ENCODE data around the gene ARID5B. TPM values are rescaled to one million over a fixed set of nuclear protein-coding genes. Genes with fewer than 3 reads are reported as not detected.

ARID5B gene
- total RNA-seq, 1 experiment from 2014 or later = 0.04 TPM

GRCh38 chr10:62034096-62034640, 132.7 kb downstream of the ARID5B start:
- Histone ChIP-seq H2BK15ac (ENCODE audit: low read depth, low read length) (no peak overlapping the region), H4K20me1 (ENCODE audit: control insufficient read depth, insufficient read depth, insufficient read length) (no peaks in the 10 kb centered on the region), H3K4me2 (ENCODE audit: insufficient read depth, insufficient read length, low read length) (no peak overlapping the region), H3K9me3 (ENCODE audit: control insufficient read depth, low read depth, low read length) (no peaks in the 10 kb centered on the region), H3K18ac (ENCODE audit: insufficient read length, low read depth, low read length) (no peak overlapping the region), H3K27ac (ENCODE audit: insufficient read length, low read depth, low read length) (no peak overlapping the region), H3K79me1 (ENCODE audit: insufficient read depth, low read depth, low read length, poor library complexity, severe bottlenecking) (no peaks in the 10 kb centered on the region), H3K23ac (ENCODE audit: insufficient read length, low read depth, low read length) (no peak overlapping the region), H2BK20ac (ENCODE audit: low read depth, low read length, poor library complexity, severe bottlenecking) (no peak overlapping the region), H4K5ac (ENCODE audit: insufficient read length, low read depth, low read length) (no peak overlapping the region), H3K9ac (ENCODE audit: extremely low read depth, insufficient read length, low read length) (no peak overlapping the region), H2AFZ (ENCODE audit: low read length) (no peak overlapping the region), H4K91ac (ENCODE audit: insufficient read length, low read depth, low read length) (no peak overlapping the region), H3T11ph (ENCODE audit: low read length) (no peak overlapping the region), H3K27me3 (ENCODE audit: insufficient read depth, low read length) (no peaks in the 10 kb centered on the region), H3K14ac (ENCODE audit: insufficient read depth, low read length) (no peak overlapping the region), H3K23me2 (ENCODE audit: insufficient read length, low read depth, low read length, poor library complexity, severe bottlenecking) (no peaks in the 10 kb centered on the region), H3K56ac (ENCODE audit: insufficient read length, low read depth, low read length) (no peak overlapping the region), H2AK5ac (ENCODE audit: insufficient read length, low read length) (no peak overlapping the region), H2BK5ac (ENCODE audit: insufficient read length, low read length) (no peak overlapping the region), H4K8ac (replicated peaks; ENCODE audit: insufficient read length, low read depth, low read length) (no peak overlapping the region), H3K79me2 (ENCODE audit: insufficient read depth, low read length) (no peaks in the 10 kb centered on the region), H3K4ac (ENCODE audit: low read depth, low read length) (no peak overlapping the region), H2BK120ac (ENCODE audit: low read depth, low read length, poor library complexity, severe bottlenecking) (no peak overlapping the region), H2BK12ac (ENCODE audit: insufficient read length, low read depth, low read length) (no peak overlapping the region), H3K4me1 (ENCODE audit: insufficient read depth, low read length) (no peaks in the 10 kb centered on the region; the same call in 1 of the 2 replicates)
- Mint-ChIP-seq H3K27ac (no peak overlapping the region), H3K4me3 (no peak overlapping the region), H3K36me3 (ENCODE audit: insufficient read depth in 1 of 3, low read depth in 3 of 3) (no peaks in the 10 kb centered on the region), H3K4me1 (peaks cover 22 to 28% of the 10 kb centered on the region in 2 experiments), H3K27me3 (ENCODE audit: low read depth) (peaks cover 12% of the 10 kb centered on the region), H3K9me3 (no peaks in the 10 kb centered on the region)
- no CpG with 5 or more reads among the region's 7 CpGs for WGBS (ENCODE audit: extremely low coverage, insufficient read length, low lambda C conversion rate)
- DNase-seq = no peak
- no peak for TF ChIP-seq CTCF (conservative IDR thresholded peaks at IDR 0.05)
